Measurements from ENCODE around the gene HPSE2.

Gene HPSE2

GRCh38 chr10:99224766-99225165 is 10.9 kb downstream of the HPSE2 start:
- TF ChIP-seq CTCF (IDR thresholded peaks at IDR 0.05; ENCODE audit: control insufficient read depth, extremely low read depth, insufficient read depth) = no peak
- no peak for DNase-seq (ENCODE audit: low read depth)
- no peak overlapping the region for H3K4me3 ChIP-seq (ENCODE audit: low read depth, low read length)

DNA sequence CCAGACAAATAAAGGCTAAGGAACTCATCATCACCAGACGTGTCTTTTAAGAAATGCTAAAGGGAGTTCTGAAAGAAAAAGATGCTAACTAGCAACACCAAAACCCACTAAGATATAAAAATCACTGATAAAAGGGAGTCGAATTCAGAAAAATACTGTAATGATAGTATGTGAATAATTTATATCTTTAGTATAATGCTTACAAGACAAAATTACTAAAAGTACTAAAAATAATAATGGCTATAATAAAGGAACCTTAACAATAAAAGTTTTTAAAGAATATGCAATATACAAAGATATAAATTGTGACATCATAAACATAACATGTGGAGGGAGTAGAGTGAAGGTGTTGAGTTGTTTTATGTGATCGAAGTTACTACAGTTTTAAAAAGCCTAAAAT is 28.3 kb downstream of the HPSE2 start:
- no peak for TF ChIP-seq CTCF (IDR thresholded peaks at IDR 0.05; ENCODE audit: control insufficient read depth, extremely low read depth, insufficient read depth)
- DNase-seq (ENCODE audit: low read depth) = no peak
- no peak overlapping the region for H3K4me3 ChIP-seq (ENCODE audit: low read depth, low read length)

DNA sequence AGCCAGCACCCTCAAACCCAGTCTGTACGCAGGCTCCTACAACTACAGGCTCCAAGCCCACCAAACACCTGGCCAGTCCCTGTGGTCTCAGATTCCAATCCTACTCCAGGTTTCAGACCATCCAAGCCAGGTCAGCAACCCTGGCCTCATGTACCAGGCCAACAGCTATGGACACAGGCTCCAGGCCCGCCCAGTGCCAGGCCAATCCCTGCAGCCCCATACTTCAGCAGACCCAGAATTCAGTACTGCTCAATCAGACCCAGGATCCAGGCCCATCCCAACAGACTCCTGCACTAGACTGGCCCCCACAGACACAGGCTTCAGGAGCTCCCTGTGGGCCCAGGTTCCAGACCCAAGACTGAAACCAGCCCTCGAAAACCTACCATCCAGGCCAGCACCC is 32.3 kb downstream of the HPSE2 start:
- no peak overlapping the region for H3K4me3 ChIP-seq (ENCODE audit: low read depth, low read length)
- TF ChIP-seq CTCF (IDR thresholded peaks at IDR 0.05; ENCODE audit: control insufficient read depth, extremely low read depth, insufficient read depth) = no peak
- DNase-seq (ENCODE audit: low read depth) = no peak

- no peak overlapping the region for H3K4me3 ChIP-seq (ENCODE audit: low read depth, low read length)
- DNase-seq (ENCODE audit: low read depth) = no peak
- TF ChIP-seq CTCF (IDR thresholded peaks at IDR 0.05; ENCODE audit: control insufficient read depth, extremely low read depth, insufficient read depth) = no peak
These were observed 62.7 kb downstream of the HPSE2 start for GRCh38 chr10:99172950-99173349.

DNA sequence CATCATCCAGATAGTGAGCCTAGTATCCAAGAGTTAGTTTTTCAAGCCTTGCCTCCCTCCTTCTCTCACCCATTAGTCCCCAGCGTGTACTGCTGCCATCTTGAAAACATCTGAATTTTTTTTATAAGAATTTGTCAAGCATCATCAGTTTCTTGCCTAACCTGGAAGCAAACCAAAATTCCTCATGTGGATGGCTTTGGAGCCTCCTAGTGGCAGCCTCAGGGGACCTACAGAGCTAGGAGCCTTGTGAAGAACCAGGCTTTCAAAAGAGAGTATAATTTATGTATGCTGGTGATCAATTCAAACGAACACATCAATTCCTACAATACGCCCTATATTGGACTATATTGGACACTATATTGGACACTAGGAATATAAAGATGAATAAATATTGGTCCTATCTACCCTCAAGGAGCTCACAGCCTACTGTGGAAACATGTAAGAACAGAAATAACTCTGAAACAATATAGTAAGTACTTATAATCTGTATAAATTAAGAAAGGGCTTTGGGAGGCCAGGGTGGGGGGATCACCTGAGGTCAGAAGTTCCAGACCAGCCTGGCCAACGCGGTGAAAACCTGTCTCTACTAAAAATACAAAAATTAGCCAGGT is 63.4 kb downstream of the HPSE2 start:
- no peak overlapping the region for H3K4me3 ChIP-seq (ENCODE audit: low read depth, low read length)
- peak; percentile 82 for TF ChIP-seq CTCF (IDR thresholded peaks at IDR 0.05; ENCODE audit: control insufficient read depth, extremely low read depth, insufficient read depth)
- peak; percentile 46 for DNase-seq (ENCODE audit: low read depth)

- TF ChIP-seq CTCF (IDR thresholded peaks at IDR 0.05; ENCODE audit: control insufficient read depth, extremely low read depth, insufficient read depth) = no peak
These were observed 65.5 kb downstream of the HPSE2 start for GRCh38 chr10:99170116-99170675.

GRCh38 chr10:99161165-99161564 is 74.5 kb downstream of the HPSE2 start:
- no peak for DNase-seq (ENCODE audit: low read depth)
- H3K4me3 ChIP-seq (ENCODE audit: low read depth, low read length) = no peak overlapping the region
- no peak for TF ChIP-seq CTCF (IDR thresholded peaks at IDR 0.05; ENCODE audit: control insufficient read depth, extremely low read depth, insufficient read depth)

More at GRCh38 chr10:99170116-99170675, 65.5 kb downstream of the HPSE2 start:
- no peak for DNase-seq (ENCODE audit: low read depth)
- no peak overlapping the region for H3K4me3 ChIP-seq (ENCODE audit: low read depth, low read length)
